A549 (cell line): ENCODE measurements around the gene GLP2R.

Source experiments
- CTCF ChIP-seq: fragments of >200 bp; sonication (Bioruptor Twin); formaldehyde crosslinking; IDR thresholded peaks from 3 replicates; pipeline ENCODE4 v1.5.1; 2016
- RARB ChIP-seq: fragments of 250-450 bp; sonication (Bioruptor Pico); IDR thresholded peaks from 2 replicates; pipeline ENCODE4 v1.8.0; 2021; ENCODE audit warnings: mild to moderate bottlenecking, moderate library complexity

- TF ChIP-seq RARB (CRISPR knock-in tag) (no peak), CTCF (no peak)
These were observed 14.6 kb upstream of the GLP2R start for GRCh38 chr17:9811086-9811485.
